Esophagus muscularis mucosa (tissue), 4 donors: Measurements from ENCODE around the gene MTUS2. TPM values are rescaled to one million over a fixed set of nuclear protein-coding genes. Genes with fewer than 3 reads are reported as not detected.

Source experiments
- DNase-seq: peaks from one replicate; pipeline ENCODE4 v3.0.0-alpha.2; 2017; ENCODE audit errors: extremely low spot score
- H3K27ac ChIP-seq, 4 donors: fragments of 200-600 bp; sonication (generic); replicated peaks in 1 of 4; 1 replicate in 3 of 4; 2 replicates in 1 of 4; pipeline ENCODE4 v1.5.1; 2016 to 2019; ENCODE audit warnings: mild to moderate bottlenecking in 1 of 4
- H3K27me3 ChIP-seq, 4 donors: fragments of 200-600 bp; sonication (generic); one replicate each; pipeline versions ENCODE4 v1.5.1 to v1.6.0; 2016 to 2019
- H3K36me3 ChIP-seq, 4 donors: fragments of 200-600 bp; sonication (generic); one replicate each; pipeline ENCODE4 v1.5.1; 2016 to 2019
- H3K4me1 ChIP-seq, 4 donors: fragments of 200-600 bp; sonication (generic); one replicate each; pipeline ENCODE4 v1.5.1; 2016 to 2019
- H3K4me3 ChIP-seq, 4 donors: fragments of 200-600 bp; sonication (generic); 1 replicate in 2 of 4; 2 replicates in 2 of 4; pipeline ENCODE4 v1.5.1; 2016 to 2019; ENCODE audit warnings: mild to moderate bottlenecking in 4 of 4, moderate library complexity in 1 of 4
- H3K9me3 ChIP-seq, 4 donors: fragments of 200-600 bp; sonication (generic); 1 replicate in 3 of 4; 2 replicates in 1 of 4; pipeline ENCODE4 v1.5.1; 2016 to 2019
- EP300 ChIP-seq: sonication (generic); formaldehyde crosslinking; IDR thresholded peaks from one replicate; pipeline ENCODE4 v1.6.1; 2017; ENCODE audit warnings: antibody characterized with exemption
- POLR2A ChIP-seq: fragments of 450-650 bp; IDR thresholded peaks from one replicate; pipeline ENCODE4 v1.6.1; 2017; ENCODE audit warnings: antibody characterized with exemption, moderate library complexity, mild to moderate bottlenecking, low read depth
- POLR2AphosphoS5 ChIP-seq, 2 donors: sonication (generic); formaldehyde crosslinking; IDR thresholded peaks; one replicate each; pipeline ENCODE4 v1.6.1; 2017; ENCODE audit warnings: antibody characterized with exemption in 2 of 2
- WGBS: methylation state at CpG from one replicate; pipeline ENCODE4 v1.1.5; 2018; 5-methylcytosine and 5-hydroxymethylcytosine counted together
- intact Hi-C: fragments of 100-400 bp; cut with DNase I; formaldehyde crosslinking; loops from one replicate; pipeline ENCODE4 v1.15.1; 2023
- total RNA-seq, 4 donors: library from RNA; depleted of rRNA; stranded (reverse); fragments of >200 nt; gene quantifications; one replicate each; pipeline versions ENCODE4 v1.1.0 to v1.2.1, GENCODE V29; 2016
- TF ChIP-seq, protein P1 (sequence below), 3 experiments: fragments of 200-600 bp in 2 of 3; fragments of 450-650 bp in 1 of 3; sonication (generic) in 2 of 3; IDR thresholded peaks; one replicate each; pipeline ENCODE4 v1.5.1; 2017 to 2019; ENCODE audit warnings: antibody characterized with exemption in 3 of 3, mild to moderate bottlenecking in 2 of 3, moderate library complexity in 1 of 3

The MTUS2 gene
- total RNA-seq, 4 donors from 2014 or later, result 7.1 to 46.2 (median 12.8) TPM

DNA sequence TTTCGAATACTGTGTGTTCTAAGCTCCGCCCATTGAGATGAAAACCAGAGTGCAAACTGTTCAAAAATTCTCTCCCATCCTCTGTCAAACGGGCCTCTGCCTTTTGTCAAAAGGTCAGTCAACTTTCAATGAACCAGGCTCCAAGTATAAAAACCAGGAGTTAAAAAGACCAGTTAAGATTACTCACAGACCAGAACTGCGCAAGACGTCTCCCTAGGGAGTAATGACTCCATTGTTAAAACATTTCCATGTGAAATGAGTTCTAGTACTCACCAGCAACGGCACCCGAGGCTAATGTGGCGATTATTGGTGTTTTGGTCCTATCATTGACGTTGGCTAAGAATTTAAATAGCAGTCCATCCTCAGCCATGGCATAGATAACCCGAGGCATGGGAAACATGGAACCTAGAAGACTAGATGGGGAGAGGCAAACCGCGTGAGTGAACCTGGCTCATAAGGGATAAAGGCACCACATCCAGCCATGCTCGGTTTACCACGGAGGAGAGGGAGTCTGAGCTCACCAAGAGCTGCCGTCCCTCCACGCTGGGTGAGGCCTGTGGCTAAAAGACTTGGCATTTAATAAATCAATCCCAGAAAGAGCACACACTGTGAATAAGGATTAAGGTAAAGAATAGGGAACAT lies 702.0 kb downstream of the MTUS2 start:
- Histone ChIP-seq H3K4me3 (no peak overlapping the region), H3K27me3 (no peaks in the 10 kb centered on the region), H3K4me1 (no peaks in the 10 kb centered on the region), H3K9me3 (no peaks in the 10 kb centered on the region), H3K27ac (no peak overlapping the region), H3K36me3 (peaks cover 23 to 73% (median 44%) of the 10 kb centered on the region in 4 donors)
- DNase-seq, result no peak
- intact Hi-C loops, result no loop called here
- no peak for TF ChIP-seq POLR2AphosphoS5 (IDR thresholded peaks at IDR 0.05)
- TF ChIP-seq POLR2A, result no peak
- no peak for TF ChIP-seq EP300
- TF ChIP-seq, protein P1, sequence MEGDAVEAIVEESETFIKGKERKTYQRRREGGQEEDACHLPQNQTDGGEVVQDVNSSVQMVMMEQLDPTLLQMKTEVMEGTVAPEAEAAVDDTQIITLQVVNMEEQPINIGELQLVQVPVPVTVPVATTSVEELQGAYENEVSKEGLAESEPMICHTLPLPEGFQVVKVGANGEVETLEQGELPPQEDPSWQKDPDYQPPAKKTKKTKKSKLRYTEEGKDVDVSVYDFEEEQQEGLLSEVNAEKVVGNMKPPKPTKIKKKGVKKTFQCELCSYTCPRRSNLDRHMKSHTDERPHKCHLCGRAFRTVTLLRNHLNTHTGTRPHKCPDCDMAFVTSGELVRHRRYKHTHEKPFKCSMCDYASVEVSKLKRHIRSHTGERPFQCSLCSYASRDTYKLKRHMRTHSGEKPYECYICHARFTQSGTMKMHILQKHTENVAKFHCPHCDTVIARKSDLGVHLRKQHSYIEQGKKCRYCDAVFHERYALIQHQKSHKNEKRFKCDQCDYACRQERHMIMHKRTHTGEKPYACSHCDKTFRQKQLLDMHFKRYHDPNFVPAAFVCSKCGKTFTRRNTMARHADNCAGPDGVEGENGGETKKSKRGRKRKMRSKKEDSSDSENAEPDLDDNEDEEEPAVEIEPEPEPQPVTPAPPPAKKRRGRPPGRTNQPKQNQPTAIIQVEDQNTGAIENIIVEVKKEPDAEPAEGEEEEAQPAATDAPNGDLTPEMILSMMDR (IDR thresholded peaks at IDR 0.05), result no peak
- WGBS, result 79% methylated on average over 16 of the region's 16 CpGs

DNA sequence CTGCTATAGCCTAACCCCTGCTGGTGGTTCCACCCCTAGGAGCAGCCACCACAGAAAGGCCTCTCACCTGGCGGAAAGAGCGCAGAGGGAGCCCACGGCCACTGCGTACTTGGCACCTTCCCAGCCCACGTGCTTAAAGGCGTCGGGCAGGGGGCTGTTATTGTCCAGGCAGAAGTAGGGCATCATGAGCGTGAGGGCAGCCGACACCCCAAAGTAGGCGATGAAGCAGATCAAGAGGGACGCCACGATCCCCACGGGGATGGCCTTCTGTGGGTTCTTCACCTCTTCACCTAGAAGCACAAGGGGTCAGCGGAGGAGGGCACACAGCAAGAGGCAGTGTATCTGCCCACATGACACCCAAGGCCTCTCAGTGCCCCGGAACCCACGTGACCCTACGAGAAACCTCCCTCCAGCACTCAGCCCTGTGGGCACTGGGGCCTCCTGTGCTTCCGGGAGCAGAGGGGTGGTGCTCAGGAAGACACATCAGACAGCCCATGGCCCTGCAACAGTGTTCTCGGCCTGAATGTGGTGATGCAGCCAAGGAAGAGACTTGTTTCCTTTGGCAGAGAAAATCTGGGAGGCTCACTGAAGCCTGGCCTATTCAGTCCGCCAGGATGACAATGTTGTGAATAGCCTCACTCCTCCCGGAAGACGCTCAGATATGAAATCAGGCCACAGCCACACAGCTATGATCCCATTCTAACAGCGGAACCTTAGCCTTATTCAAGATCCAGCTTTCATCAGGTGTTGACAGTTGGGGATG lies 703.2 kb downstream of the MTUS2 start:
- H3K27ac ChIP-seq, result no peak overlapping the region
- no peaks in the 10 kb centered on the region for H3K4me1 ChIP-seq
- no peak for DNase-seq
- no peaks in the 10 kb centered on the region for H3K27me3 ChIP-seq
- TF ChIP-seq EP300, result no peak
- TF ChIP-seq POLR2AphosphoS5 (IDR thresholded peaks at IDR 0.05), result peak in 1 of 2 donors; percentile 9
- intact Hi-C loops, result no loop called here
- no peak overlapping the region for H3K4me3 ChIP-seq
- H3K36me3 ChIP-seq, result peaks cover 22 to 73% (median 45%) of the 10 kb centered on the region in 4 donors
- WGBS, result 92% methylated on average over 23 of the region's 23 CpGs
- no peaks in the 10 kb centered on the region for H3K9me3 ChIP-seq

DNA sequence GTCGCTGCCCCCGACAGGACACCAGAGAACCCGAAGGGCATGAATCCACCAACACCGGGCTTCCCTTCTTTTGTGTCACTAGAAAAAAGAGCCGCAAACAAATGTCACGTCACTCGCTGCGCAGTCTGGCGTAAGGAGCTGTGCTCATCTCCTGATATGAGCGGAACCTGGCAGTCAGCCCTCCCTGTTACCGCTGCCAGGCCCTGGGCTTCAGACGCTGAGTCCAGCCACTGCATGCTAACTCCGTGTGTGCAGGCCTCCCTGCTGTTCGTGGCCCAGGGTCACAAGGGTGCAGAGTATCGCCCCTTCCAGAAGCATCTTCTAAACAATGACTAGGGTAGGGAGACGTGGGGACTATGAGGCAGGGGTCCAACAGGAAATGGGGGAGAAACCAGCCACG lies 704.0 kb downstream of the MTUS2 start:
- 87% methylated on average over 17 of the region's 17 CpGs for WGBS
- H3K4me1 ChIP-seq, result no peaks in the 10 kb centered on the region
- DNase-seq, result no peak
- intact Hi-C loops, result no loop called here
- peaks cover 25 to 73% (median 45%) of the 10 kb centered on the region in 4 donors for H3K36me3 ChIP-seq
- H3K27me3 ChIP-seq, result no peaks in the 10 kb centered on the region
- TF ChIP-seq POLR2A, result no peak
- no peak for TF ChIP-seq POLR2AphosphoS5 (IDR thresholded peaks at IDR 0.05)
- no peak for TF ChIP-seq EP300
- TF ChIP-seq, protein P1 (IDR thresholded peaks at IDR 0.05), result no peak
- no peaks in the 10 kb centered on the region for H3K9me3 ChIP-seq
- H3K27ac ChIP-seq, result no peak overlapping the region
- H3K4me3 ChIP-seq, result no peak overlapping the region

DNA sequence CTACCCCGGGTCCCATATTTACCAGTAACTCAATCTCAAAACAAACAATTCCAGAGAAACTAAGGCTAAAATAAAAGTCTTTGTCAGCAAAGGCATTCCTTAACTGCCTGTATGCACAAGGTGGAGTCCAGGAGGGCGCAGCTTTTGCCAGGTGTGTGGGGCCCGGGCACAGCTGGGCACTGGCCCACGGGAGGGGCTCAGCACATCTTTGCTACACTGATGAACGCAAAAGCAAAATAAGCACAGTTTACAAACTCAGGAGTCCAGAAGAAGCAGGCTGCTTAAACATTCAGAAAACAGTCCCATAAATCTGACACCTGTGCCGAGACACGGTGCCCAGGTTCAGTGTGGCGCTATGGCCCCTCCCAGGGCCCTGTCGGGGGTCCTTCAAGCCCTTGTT lies 704.5 kb downstream of the MTUS2 start:
- Histone ChIP-seq H3K4me3 (no peak overlapping the region), H3K4me1 (no peaks in the 10 kb centered on the region), H3K36me3 (peaks cover 25 to 74% (median 45%) of the 10 kb centered on the region in 4 donors), H3K9me3 (no peaks in the 10 kb centered on the region), H3K27me3 (no peaks in the 10 kb centered on the region), H3K27ac (no peak overlapping the region)
- WGBS, result 98% methylated on average over 9 of the region's 9 CpGs
- intact Hi-C loops, result no loop called here
- no peak for DNase-seq
- TF ChIP-seq POLR2AphosphoS5 (IDR thresholded peaks at IDR 0.05) (no peak), POLR2A (no peak), EP300 (no peak)
- TF ChIP-seq, protein P1 (IDR thresholded peaks at IDR 0.05), result no peak

DNA sequence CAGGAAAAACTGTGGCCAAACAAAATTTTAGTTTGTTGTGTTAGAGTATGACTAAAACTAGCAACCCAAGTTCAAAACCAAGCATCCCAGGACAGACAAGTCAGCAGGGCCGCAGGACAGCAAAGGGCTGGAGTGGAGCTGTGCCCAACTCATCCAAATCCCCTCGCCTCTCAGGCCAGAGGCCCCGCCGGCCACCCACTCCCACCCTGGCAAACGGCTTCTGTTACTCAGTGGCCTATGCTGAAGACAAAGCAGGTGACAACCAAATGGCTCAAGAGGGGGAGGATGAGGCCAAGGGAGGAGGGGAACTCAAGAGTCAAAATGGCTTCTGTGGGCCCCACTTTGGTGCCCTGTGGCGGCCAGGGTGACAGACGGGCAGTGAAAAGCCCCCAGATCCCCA lies 705.6 kb downstream of the MTUS2 start:
- H3K27ac ChIP-seq, result no peak overlapping the region
- 80% methylated on average over 5 of the region's 7 CpGs for WGBS
- no peak for TF ChIP-seq POLR2AphosphoS5 (IDR thresholded peaks at IDR 0.05)
- TF ChIP-seq POLR2A, result no peak
- TF ChIP-seq EP300, result no peak
- no peak overlapping the region for H3K4me3 ChIP-seq
- intact Hi-C loops, result no loop called here
- H3K9me3 ChIP-seq, result no peaks in the 10 kb centered on the region
- H3K27me3 ChIP-seq, result no peaks in the 10 kb centered on the region
- H3K4me1 ChIP-seq, result no peaks in the 10 kb centered on the region
- DNase-seq, result no peak
- peaks cover 25 to 82% (median 45%) of the 10 kb centered on the region in 4 donors for H3K36me3 ChIP-seq
